K562 (cell line): ENCODE results near the gene GCSAM. TPM values are rescaled to one million over a fixed set of nuclear protein-coding genes. Genes with fewer than 3 reads are reported as not detected.
A peak's percentile ranks its signal among the peaks of the same experiment; 100 is the strongest.

Experiments
- ATAC-seq: fragments of 200-7000 bp; cut with Tn5 transposase; 3 replicates; pipeline ENCODE4 v1.9.1; 2020; ENCODE audit warnings: moderate library complexity
- BruUV-seq: library from RNA; stranded (reverse); fragments of 400-500 nt; replicated peaks from 2 replicates; lab custom pipeline; 2021; lab: Mats Ljungman, UMichigan
- CTCF ChIA-PET: fragments of 300-600 bp; formaldehyde crosslinking; extraction: SDS; loops from one replicate; lab custom pipeline; 2021; ENCODE audit warnings: low intra/inter-chr PET ratio; lab: Yijun Ruan, JAX
- POLR2A ChIA-PET: fragments of 300-600, 350-650 bp; sonication (Branson Sonifier 250); formaldehyde crosslinking; extraction: SDS; loops from one replicate; lab custom pipeline; 2021; ENCODE audit warnings: antibody characterized with exemption, inconsistent platforms; lab: Yijun Ruan, JAX
- DNase-seq, 4 experiments: peaks; one replicate each; pipeline versions ENCODE4 v3.0.0 to v3.0.0-alpha.2; 2011 to 2018; ENCODE audit warnings: low spot score in 3 of 4, mixed read lengths in 3 of 4; ENCODE audit errors: extremely low read depth in 1 of 4
- FAIRE-seq: peaks from 2 replicates; lab custom pipeline; 2011; peaks lifted over from hg19 to GRCh38; lab: Jason Lieb, UNC
- H2AFZ ChIP-seq: 2 replicates; pipeline ENCODE4 v1.6.0; 2011; ENCODE audit warnings: low read depth, low read length, control low read depth, inconsistent platforms
- H3K27ac ChIP-seq: fragments of 200-600 bp; 3 replicates; pipeline ENCODE4 v1.8.0; 2011; ENCODE audit warnings: low read depth, mild to moderate bottlenecking, control low read depth, inconsistent platforms, low read length, moderate library complexity, mixed read lengths; ENCODE audit errors: extremely low read depth
- H3K27me3 ChIP-seq, 2 experiments: fragments of 300-600 bp in 1 of 2; 2 replicates in 1 of 2; 3 replicates in 1 of 2; pipeline versions ENCODE4 v1.6.0 to v1.8.0; 2011; ENCODE audit warnings: inconsistent platforms in 2 of 2, low read length in 2 of 2, mild to moderate bottlenecking in 1 of 2, mixed read lengths in 1 of 2, moderate library complexity in 1 of 2; ENCODE audit not compliant: control insufficient read depth in 2 of 2, insufficient read depth in 2 of 2
- H3K36me3 ChIP-seq: fragments of 300-600 bp; 3 replicates; pipeline ENCODE4 v1.8.0; 2011; ENCODE audit warnings: mild to moderate bottlenecking, low read length, inconsistent platforms; ENCODE audit not compliant: control insufficient read depth, insufficient read depth
- H3K4me1 ChIP-seq, 2 experiments: fragments of 200-600 bp in 1 of 2; replicated peaks in 1 of 2; 2 replicates in 1 of 2; 3 replicates in 1 of 2; pipeline versions ENCODE4 v1.5.1 to v1.8.0; 2011; ENCODE audit warnings: inconsistent platforms in 2 of 2, low read length in 2 of 2, mild to moderate bottlenecking in 1 of 2, mixed read lengths in 1 of 2, moderate library complexity in 1 of 2; ENCODE audit not compliant: control insufficient read depth in 2 of 2, insufficient read depth in 2 of 2
- H3K4me2 ChIP-seq: 2 replicates; pipeline ENCODE4 v1.6.1; 2011; ENCODE audit warnings: low read length, control low read depth, inconsistent platforms, mixed read lengths; ENCODE audit not compliant: insufficient read depth
- H3K4me3 ChIP-seq: fragments of 200-600 bp; sonication (generic), shearing (Covaris generic); 2 replicates; pipeline ENCODE4 v1.5.1; 2016; ENCODE audit warnings: control low read depth, inconsistent platforms
- H3K79me2 ChIP-seq: fragments of 200-600 bp; 3 replicates; pipeline ENCODE4 v1.8.0; 2011; ENCODE audit warnings: low read length, inconsistent platforms; ENCODE audit not compliant: control insufficient read depth, insufficient read depth
- H3K9ac ChIP-seq, 2 experiments: 2 replicates each; pipeline versions ENCODE4 v1.6.0 to v1.6.1; 2011; ENCODE audit warnings: low read depth in 2 of 2, low read length in 2 of 2, control low read depth in 1 of 2, inconsistent platforms in 1 of 2, mild to moderate bottlenecking in 1 of 2, mixed read lengths in 1 of 2; ENCODE audit not compliant: insufficient read depth in 1 of 2
- H3K9me1 ChIP-seq: one replicate; pipeline ENCODE4 v1.6.0; 2011; ENCODE audit warnings: inconsistent platforms, mild to moderate bottlenecking, low read length, moderate library complexity; ENCODE audit not compliant: control insufficient read depth, insufficient read depth
- H3K9me3 ChIP-seq: replicated peaks from 2 replicates; pipeline ENCODE4 v1.5.1; 2011; ENCODE audit warnings: low read depth, low read length, inconsistent platforms; ENCODE audit not compliant: control insufficient read depth, insufficient read depth
- H4K20me1 ChIP-seq: replicated peaks from 2 replicates; pipeline ENCODE4 v1.6.1; 2011; ENCODE audit warnings: low read length, inconsistent platforms, mixed read lengths; ENCODE audit not compliant: control insufficient read depth, insufficient read depth
- HDAC8 ChIP-seq: fragments of 450-650 bp; IDR thresholded peaks from 2 replicates; pipeline ENCODE4 v1.6.1; 2016; ENCODE audit warnings: mild to moderate bottlenecking, missing genetic modification characterization, moderate library complexity, missing compliant biosample characterization
- WGBS: fragments of 100-300 bp; shearing (Covaris generic); methylation state at CpG from one replicate; pipeline ENCODE4 v1.1.6; 2016; ENCODE audit warnings: low coverage, mixed read lengths; ENCODE audit not compliant: insufficient coverage; ENCODE audit errors: missing lambda C conversion rate; 5-methylcytosine and 5-hydroxymethylcytosine counted together
- in situ Hi-C: fragments of 300-500 bp; cut with MboI; formaldehyde crosslinking; loops from 4 replicates; pipeline ENCODE4 v1.15.0; 2018; ENCODE audit warnings: inconsistent platforms, mixed read lengths
- intact Hi-C: fragments of 100-400 bp; cut with micrococcal nuclease; formaldehyde crosslinking; loops from 2 replicates; pipeline ENCODE4 v1.14.2; 2022
- polyA plus RNA-seq, 8 experiments: library from polyadenylated mRNA; depleted of rRNA in 4 of 8; stranded (reverse) in 5 of 8; unstranded in 3 of 8; fragments of >200 nt; fragmentation: Nextera tagmentation in 2 of 8; fragmentation: Illumina TruSeq in 1 of 8; extraction: Ambion mirVana in 2 of 8; extraction: Trizol in 1 of 8; gene quantifications; 2 replicates each; pipeline versions ENCODE4 v1.2.1 to v1.2.3, GENCODE V29; 2011 to 2014; ENCODE audit warnings: inconsistent platforms in 1 of 8, missing spikeins in 1 of 8
- total RNA-seq, 7 experiments: library from RNA; depleted of rRNA in 6 of 7; stranded (reverse); fragments of >200 nt in 6 of 7; fragmentation: Illumina TruSeq in 2 of 7; extraction: Trizol in 2 of 7; gene quantifications; 2 replicates each; pipeline versions ENCODE4 v1.2.1 to v1.2.3, GENCODE V29; 2011 to 2021; ENCODE audit warnings: low replicate concordance in 1 of 7
- TF ChIP-seq, protein P1 (sequence below): fragments of 250-450 bp; sonication (Bioruptor Pico); IDR thresholded peaks from 2 replicates; pipeline ENCODE4 v1.5.1; 2021; ENCODE audit warnings: mild to moderate bottlenecking
- TF ChIP-seq, protein P2 (sequence below): fragments of 200-800 bp; sonication (Bioruptor generic); IDR thresholded peaks from 2 replicates; pipeline ENCODE4 v1.6.1; 2017; ENCODE audit warnings: missing genetic modification characterization, missing compliant biosample characterization

The GCSAM gene
- total and polyA plus RNA-seq, 9 of the 15 experiments (the other 6 are each of a cell fraction or from before 2014, with no cell fraction given): 0.10 TPM; not detected in 8

DNA sequence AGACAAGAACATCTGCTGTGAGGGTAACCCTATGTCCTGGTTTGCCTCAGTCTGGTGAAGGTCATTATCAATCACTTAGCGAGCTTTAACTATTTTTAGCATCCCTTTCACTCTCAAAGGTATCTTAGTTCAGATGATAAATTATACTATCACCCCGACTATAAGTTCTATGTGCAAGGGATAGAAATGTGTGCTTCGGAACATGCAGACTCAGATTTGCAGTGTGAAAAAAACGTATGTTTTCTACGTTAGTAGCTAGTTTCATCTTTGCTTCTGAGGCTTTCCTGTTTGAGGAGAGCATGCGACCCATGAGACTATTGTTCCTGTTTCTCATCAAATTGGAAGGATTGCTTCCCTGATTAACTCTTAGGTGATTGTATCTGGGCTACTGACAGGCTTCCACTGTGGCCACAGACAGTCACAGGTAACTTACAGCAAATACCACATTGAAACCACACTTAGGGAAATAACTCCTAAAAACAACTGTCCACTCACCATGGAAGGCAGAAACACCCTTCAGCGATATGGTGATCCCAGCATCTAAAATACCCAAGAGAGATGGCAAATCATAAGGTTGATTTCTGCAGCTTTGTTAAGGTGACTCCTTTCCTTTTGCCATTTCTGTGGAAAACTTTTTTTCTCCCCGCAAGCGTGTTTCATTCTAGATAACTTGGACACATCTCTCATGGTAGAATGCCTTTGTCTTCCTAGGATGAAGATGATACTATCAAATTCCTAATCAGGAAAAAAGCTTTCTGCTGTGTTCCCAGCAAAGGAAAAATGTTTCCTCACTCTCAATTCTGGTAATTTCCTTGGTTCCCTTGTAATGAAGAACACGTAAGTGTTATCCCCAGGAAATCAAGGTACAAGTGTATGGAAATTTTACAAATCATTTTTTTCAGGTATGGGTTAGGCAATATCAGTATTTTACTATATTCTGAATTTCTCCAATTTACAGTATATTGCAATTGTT, 5.2 kb downstream of the GCSAM start:
- Histone ChIP-seq H3K27ac (no peak overlapping the region), H3K27me3 (no peaks in the 10 kb centered on the region), H4K20me1 (no peaks in the 10 kb centered on the region), H3K9me1 (no peaks in the 10 kb centered on the region), H3K36me3 (no peaks in the 10 kb centered on the region), H2AFZ (no peak overlapping the region), H3K9ac (no peak overlapping the region), H3K4me1 (no peaks in the 10 kb centered on the region), H3K79me2 (no peaks in the 10 kb centered on the region), H3K4me3 (no peak overlapping the region), H3K9me3 (no peaks in the 10 kb centered on the region), H3K4me2 (no peak overlapping the region)
- in situ Hi-C loops (no loop called here), intact Hi-C loops (no loop called here)
- TF ChIP-seq, protein P1, sequence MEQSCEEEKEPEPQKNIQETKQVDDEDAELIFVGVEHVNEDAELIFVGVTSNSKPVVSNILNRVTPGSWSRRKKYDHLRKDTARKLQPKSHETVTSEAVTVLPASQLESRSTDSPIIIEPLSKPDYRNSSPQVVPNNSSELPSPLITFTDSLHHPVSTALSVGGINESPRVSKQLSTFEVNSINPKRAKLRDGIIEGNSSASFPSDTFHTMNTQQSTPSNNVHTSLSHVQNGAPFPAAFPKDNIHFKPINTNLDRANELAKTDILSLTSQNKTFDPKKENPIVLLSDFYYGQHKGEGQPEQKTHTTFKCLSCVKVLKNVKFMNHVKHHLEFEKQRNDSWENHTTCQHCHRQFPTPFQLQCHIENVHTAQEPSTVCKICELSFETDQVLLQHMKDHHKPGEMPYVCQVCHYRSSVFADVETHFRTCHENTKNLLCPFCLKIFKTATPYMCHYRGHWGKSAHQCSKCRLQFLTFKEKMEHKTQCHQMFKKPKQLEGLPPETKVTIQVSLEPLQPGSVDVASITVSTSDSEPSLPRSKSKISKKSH (CRISPR knock-in tag): no peak
- CTCF ChIA-PET: no interaction called here
- WGBS: 19% methylated on average over 10 of the region's 10 CpGs
- no peak for ATAC-seq
- DNase-seq: no peak
- BruUV-seq: no TSS peak
- FAIRE-seq: no peak
- POLR2A ChIA-PET: no interaction called here

DNA sequence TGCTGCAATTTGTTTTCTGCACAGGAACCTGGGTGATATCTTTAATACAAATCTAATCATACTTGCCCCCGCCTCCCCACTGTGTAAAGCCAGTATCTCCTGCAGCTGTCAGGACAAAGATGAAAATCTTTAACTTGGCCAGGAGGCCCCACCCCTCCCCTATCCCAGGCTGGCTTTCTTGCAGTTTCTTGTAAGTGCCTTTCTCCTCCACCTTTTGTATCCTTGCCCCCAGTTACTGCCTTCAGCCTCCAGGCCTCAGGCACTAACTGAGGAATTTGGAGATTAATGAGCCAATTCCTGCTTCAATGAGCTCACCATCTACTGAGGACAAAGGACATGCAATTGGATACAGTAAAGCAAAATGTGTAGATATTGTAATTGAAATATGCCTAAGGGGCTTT, 6.5 kb downstream of the GCSAM start:
- ChIA-PET CTCF (no interaction called here), POLR2A (no interaction called here)
- FAIRE-seq: no peak
- Histone ChIP-seq H3K9me3 (no peaks in the 10 kb centered on the region), H3K27ac (no peak overlapping the region), H3K27me3 (no peaks in the 10 kb centered on the region), H3K36me3 (no peaks in the 10 kb centered on the region), H3K4me1 (no peaks in the 10 kb centered on the region), H3K79me2 (no peaks in the 10 kb centered on the region), H3K9me1 (no peaks in the 10 kb centered on the region), H3K4me2 (no peak overlapping the region), H3K9ac (no peak overlapping the region), H3K4me3 (no peak overlapping the region), H2AFZ (no peak overlapping the region), H4K20me1 (no peaks in the 10 kb centered on the region)
- TF ChIP-seq, protein P2, sequence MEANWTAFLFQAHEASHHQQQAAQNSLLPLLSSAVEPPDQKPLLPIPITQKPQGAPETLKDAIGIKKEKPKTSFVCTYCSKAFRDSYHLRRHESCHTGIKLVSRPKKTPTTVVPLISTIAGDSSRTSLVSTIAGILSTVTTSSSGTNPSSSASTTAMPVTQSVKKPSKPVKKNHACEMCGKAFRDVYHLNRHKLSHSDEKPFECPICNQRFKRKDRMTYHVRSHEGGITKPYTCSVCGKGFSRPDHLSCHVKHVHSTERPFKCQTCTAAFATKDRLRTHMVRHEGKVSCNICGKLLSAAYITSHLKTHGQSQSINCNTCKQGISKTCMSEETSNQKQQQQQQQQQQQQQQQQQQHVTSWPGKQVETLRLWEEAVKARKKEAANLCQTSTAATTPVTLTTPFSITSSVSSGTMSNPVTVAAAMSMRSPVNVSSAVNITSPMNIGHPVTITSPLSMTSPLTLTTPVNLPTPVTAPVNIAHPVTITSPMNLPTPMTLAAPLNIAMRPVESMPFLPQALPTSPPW (CRISPR knock-in tag): peak; percentile 12; the same call in 1 of the 2 replicates
- TF ChIP-seq HDAC8: no peak
- intact Hi-C loops: no loop called here
- no peak for DNase-seq
- ATAC-seq: no peak
- in situ Hi-C loops: no loop called here
- WGBS: 25% methylated on average over 1 of the region's 1 CpG
- no TSS peak for BruUV-seq
